Measurements from ENCODE around the gene RAD51B. TPM values are rescaled to one million over a fixed set of nuclear protein-coding genes. Genes with fewer than 3 reads are reported as not detected.

RAD51B gene
- total RNA-seq, 2 donors from 2014 or later: 22.8 to 33.8 TPM

DNA sequence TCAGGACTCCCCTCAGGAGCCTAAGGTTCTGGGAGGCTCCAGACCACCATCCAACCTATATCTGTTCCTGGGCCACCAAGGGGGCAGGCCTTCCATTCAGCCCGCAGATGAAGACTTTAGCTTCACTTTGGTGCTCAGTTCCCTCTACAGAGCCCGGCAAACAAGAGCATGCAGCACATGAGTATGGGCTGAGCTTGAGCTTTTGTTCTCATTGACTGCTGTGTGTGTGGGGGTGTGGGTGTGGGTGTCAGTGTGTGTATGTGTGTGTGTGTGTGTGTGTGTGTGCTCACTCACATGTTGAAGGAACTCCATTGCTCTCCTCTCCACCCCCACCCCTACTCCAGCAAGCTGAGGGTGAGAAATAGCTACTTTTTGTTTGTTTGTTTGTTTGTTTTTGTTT, 754.1 kb downstream of the RAD51B start:
- H3K36me3 Mint-ChIP-seq (ENCODE audit: low read depth): no peaks in the 10 kb centered on the region
- no peaks in the 10 kb centered on the region for H3K27me3 Mint-ChIP-seq (ENCODE audit: insufficient read depth)
- H3K27ac ChIP-seq (ENCODE audit: low read depth, low read length): no peak overlapping the region
- no peak overlapping the region for H3K27ac Mint-ChIP-seq
- WGBS, 2 experiments (ENCODE audit: insufficient coverage in 1 of 2, insufficient read length in 1 of 2): 96 to 100% methylated on average over 1 to 2 of the region's 2 CpGs
- H3K27me3 ChIP-seq (ENCODE audit: control insufficient read depth, insufficient read depth, low read length, poor library complexity, severe bottlenecking): no peaks in the 10 kb centered on the region
- H3K4me1 Mint-ChIP-seq: peaks cover 9% of the 10 kb centered on the region
- H3K36me3 ChIP-seq (ENCODE audit: control insufficient read depth, insufficient read depth, low read length): no peaks in the 10 kb centered on the region
- DNase-seq: no peak
- H3K4me3 Mint-ChIP-seq: no peak overlapping the region
- no peaks in the 10 kb centered on the region for H3K4me1 ChIP-seq (ENCODE audit: control insufficient read depth, insufficient read depth, low read length)
- H3K9ac ChIP-seq (ENCODE audit: extremely low read depth, low read length, poor library complexity, severe bottlenecking): no peak overlapping the region
- TF ChIP-seq CTCF (conservative IDR thresholded peaks at IDR 0.05): no peak
- no peaks in the 10 kb centered on the region for H3K9me3 ChIP-seq (ENCODE audit: control insufficient read depth, low read length)
- H3K9me3 Mint-ChIP-seq: peaks cover 7% of the 10 kb centered on the region
- no peak overlapping the region for H3K4me3 ChIP-seq (ENCODE audit: low read length)

DNA sequence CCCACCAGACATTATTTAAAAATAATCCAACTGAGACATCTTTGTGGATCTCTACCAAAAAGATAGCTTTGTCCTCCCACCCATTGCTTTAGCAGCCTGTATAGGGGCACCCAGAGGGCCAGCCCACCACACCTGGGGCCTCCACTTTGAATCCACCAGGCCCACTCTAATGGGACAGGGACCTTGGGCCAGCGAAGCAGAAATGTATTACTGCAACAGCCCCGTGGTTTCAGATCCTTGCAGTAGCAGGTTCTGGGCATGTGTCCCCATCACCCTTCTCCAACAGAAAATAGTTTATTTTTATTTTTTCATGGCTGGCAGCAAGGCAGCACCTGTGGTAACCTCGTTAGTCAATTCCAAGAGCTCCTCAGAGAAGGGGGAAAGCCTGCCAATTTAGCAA, 754.9 kb downstream of the RAD51B start:
- DNase-seq: no peak
- no peaks in the 10 kb centered on the region for H3K27me3 Mint-ChIP-seq (ENCODE audit: insufficient read depth)
- TF ChIP-seq CTCF (conservative IDR thresholded peaks at IDR 0.05): no peak
- Histone ChIP-seq H3K4me3 (ENCODE audit: low read length) (no peak overlapping the region), H3K4me1 (ENCODE audit: control insufficient read depth, insufficient read depth, low read length) (no peaks in the 10 kb centered on the region), H3K9me3 (ENCODE audit: control insufficient read depth, low read length) (no peaks in the 10 kb centered on the region), H3K36me3 (ENCODE audit: control insufficient read depth, insufficient read depth, low read length) (no peaks in the 10 kb centered on the region), H3K9ac (ENCODE audit: extremely low read depth, low read length, poor library complexity, severe bottlenecking) (no peak overlapping the region), H3K27me3 (ENCODE audit: control insufficient read depth, insufficient read depth, low read length, poor library complexity, severe bottlenecking) (no peaks in the 10 kb centered on the region), H3K27ac (ENCODE audit: low read depth, low read length) (no peak overlapping the region)
- no peaks in the 10 kb centered on the region for H3K36me3 Mint-ChIP-seq (ENCODE audit: low read depth)
- peaks cover 9% of the 10 kb centered on the region for H3K4me1 Mint-ChIP-seq
- H3K4me3 Mint-ChIP-seq: no peak overlapping the region
- H3K27ac Mint-ChIP-seq: no peak overlapping the region
- WGBS, 2 experiments (ENCODE audit: insufficient coverage in 1 of 2, insufficient read length in 1 of 2): 94 to 96% methylated on average over 3 of the region's 3 CpGs
- H3K9me3 Mint-ChIP-seq: peaks cover 7% of the 10 kb centered on the region

GRCh38 chr14:68574906-68575305, 755.3 kb downstream of the RAD51B start:
- Histone ChIP-seq H3K4me3 (ENCODE audit: low read length) (no peak overlapping the region), H3K27me3 (ENCODE audit: control insufficient read depth, insufficient read depth, low read length, poor library complexity, severe bottlenecking) (no peaks in the 10 kb centered on the region), H3K27ac (ENCODE audit: low read depth, low read length) (no peak overlapping the region), H3K9me3 (ENCODE audit: control insufficient read depth, low read length) (no peaks in the 10 kb centered on the region), H3K36me3 (ENCODE audit: control insufficient read depth, insufficient read depth, low read length) (no peaks in the 10 kb centered on the region), H3K9ac (ENCODE audit: extremely low read depth, low read length, poor library complexity, severe bottlenecking) (no peak overlapping the region), H3K4me1 (ENCODE audit: control insufficient read depth, insufficient read depth, low read length) (no peaks in the 10 kb centered on the region)
- TF ChIP-seq CTCF (conservative IDR thresholded peaks at IDR 0.05): no peak
- no peak for DNase-seq
- no peak overlapping the region for H3K4me3 Mint-ChIP-seq
- peaks cover 8% of the 10 kb centered on the region for H3K4me1 Mint-ChIP-seq
- no peaks in the 10 kb centered on the region for H3K36me3 Mint-ChIP-seq (ENCODE audit: low read depth)
- WGBS, 2 experiments (ENCODE audit: insufficient coverage in 1 of 2, insufficient read length in 1 of 2): 95 to 100% methylated on average over 1 to 3 of the region's 3 CpGs
- peaks cover 7% of the 10 kb centered on the region for H3K9me3 Mint-ChIP-seq
- no peaks in the 10 kb centered on the region for H3K27me3 Mint-ChIP-seq (ENCODE audit: insufficient read depth)
- no peak overlapping the region for H3K27ac Mint-ChIP-seq

Data from endodermal cell (in vitro differentiated cells).